Loucy (cell line): ENCODE data around the gene WDHD1.

Experiments used
- EZH2phosphoT487 ChIP-seq: fragments of 200-600 bp; IDR thresholded peaks from 2 replicates; pipeline ENCODE4 v1.6.1; 2018; ENCODE audit warnings: antibody characterized with exemption, mild to moderate bottlenecking, moderate library complexity, borderline replicate concordance
- TF ChIP-seq, protein P1 (sequence below): fragments of 200-600 bp; sonication (generic); conservative IDR thresholded peaks from 2 replicates; pipeline ENCODE4 v1.5.1; 2014; ENCODE audit warnings: mild to moderate bottlenecking, antibody characterized with exemption, low read length

DNA sequence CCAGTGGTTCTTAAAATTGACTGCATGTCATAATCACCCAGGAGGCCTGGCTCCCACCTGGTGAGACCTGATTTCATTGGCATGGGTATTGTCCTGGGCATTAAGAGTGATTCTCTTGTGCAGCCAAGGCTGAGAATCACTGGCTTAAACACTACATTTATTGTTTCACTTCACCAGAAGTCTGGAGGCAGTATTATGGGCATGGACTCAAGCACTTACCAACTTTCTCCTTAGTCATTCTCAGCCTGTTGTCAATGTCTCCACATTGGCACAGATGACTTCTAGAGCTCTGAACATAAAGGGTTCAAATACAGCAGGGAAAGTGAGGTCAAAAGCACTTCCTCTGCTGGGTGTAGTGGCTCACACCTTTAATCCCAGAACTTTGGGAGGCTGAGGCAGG, 98.7 kb downstream of the WDHD1 start:
- no peak for TF ChIP-seq EZH2phosphoT487
- TF ChIP-seq, protein P1, sequence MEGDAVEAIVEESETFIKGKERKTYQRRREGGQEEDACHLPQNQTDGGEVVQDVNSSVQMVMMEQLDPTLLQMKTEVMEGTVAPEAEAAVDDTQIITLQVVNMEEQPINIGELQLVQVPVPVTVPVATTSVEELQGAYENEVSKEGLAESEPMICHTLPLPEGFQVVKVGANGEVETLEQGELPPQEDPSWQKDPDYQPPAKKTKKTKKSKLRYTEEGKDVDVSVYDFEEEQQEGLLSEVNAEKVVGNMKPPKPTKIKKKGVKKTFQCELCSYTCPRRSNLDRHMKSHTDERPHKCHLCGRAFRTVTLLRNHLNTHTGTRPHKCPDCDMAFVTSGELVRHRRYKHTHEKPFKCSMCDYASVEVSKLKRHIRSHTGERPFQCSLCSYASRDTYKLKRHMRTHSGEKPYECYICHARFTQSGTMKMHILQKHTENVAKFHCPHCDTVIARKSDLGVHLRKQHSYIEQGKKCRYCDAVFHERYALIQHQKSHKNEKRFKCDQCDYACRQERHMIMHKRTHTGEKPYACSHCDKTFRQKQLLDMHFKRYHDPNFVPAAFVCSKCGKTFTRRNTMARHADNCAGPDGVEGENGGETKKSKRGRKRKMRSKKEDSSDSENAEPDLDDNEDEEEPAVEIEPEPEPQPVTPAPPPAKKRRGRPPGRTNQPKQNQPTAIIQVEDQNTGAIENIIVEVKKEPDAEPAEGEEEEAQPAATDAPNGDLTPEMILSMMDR: no peak
